GM12865 (cell line): ENCODE results near the gene GINS2.

ENCODE experiments used
- DNase-seq: peaks from one replicate; pipeline ENCODE4 v3.0.0; 2010; ENCODE audit warnings: low read depth
- H3K4me3 ChIP-seq: 2 replicates; pipeline ENCODE4 v1.5.1; 2011; ENCODE audit warnings: mild to moderate bottlenecking, low read depth, low read length, control low read depth
- TF ChIP-seq, protein P1 (sequence below): IDR thresholded peaks from 2 replicates; pipeline ENCODE4 v1.5.1; 2011; ENCODE audit warnings: low read length, control low read depth, low read depth, inconsistent platforms; ENCODE audit not compliant: insufficient read depth; ENCODE audit errors: missing control alignments

GINS2 gene

DNA sequence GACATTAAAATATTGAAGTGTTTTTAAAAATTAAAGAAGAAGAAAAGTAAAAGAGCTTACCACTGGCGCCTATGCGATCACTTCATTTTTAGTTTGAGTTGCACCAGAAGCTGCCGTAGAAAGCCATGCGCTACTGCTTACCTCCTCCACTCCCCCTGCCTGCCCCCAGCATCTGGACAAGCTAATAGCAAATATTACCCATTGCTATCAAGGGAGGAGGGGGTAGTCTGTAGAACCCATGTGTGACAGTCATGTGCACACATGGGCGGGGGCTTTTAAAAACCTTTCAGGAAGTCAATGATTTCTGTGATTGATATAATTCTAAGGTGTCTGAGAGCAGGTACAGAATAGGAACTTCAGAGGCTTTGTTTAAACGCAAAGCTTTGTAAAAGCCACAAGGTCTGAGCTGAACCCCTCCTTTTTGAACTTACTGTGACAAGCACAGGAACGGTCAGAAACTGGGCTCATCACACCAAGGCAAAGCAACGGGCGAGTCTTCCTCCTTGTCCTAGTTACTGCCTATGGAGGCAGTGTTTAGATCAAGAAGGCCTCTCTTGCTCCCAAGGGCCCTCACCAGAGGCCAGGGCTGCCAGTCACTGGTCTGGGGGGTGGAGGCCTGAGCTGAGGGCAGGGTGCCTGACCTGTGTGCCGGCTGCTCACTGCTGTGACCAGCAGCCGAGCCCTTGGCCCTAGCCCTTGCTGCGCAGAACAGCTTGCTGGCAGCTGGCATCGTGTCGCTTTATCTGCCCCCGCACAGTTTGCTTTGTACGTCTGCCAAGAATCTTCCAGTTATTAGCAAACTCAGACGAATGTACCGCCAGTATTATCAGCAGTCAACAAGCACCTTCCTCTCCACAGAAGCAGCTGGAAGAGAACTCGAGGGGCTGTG, 15.0 kb downstream of the GINS2 start:
- DNase-seq: no peak
- TF ChIP-seq, protein P1, sequence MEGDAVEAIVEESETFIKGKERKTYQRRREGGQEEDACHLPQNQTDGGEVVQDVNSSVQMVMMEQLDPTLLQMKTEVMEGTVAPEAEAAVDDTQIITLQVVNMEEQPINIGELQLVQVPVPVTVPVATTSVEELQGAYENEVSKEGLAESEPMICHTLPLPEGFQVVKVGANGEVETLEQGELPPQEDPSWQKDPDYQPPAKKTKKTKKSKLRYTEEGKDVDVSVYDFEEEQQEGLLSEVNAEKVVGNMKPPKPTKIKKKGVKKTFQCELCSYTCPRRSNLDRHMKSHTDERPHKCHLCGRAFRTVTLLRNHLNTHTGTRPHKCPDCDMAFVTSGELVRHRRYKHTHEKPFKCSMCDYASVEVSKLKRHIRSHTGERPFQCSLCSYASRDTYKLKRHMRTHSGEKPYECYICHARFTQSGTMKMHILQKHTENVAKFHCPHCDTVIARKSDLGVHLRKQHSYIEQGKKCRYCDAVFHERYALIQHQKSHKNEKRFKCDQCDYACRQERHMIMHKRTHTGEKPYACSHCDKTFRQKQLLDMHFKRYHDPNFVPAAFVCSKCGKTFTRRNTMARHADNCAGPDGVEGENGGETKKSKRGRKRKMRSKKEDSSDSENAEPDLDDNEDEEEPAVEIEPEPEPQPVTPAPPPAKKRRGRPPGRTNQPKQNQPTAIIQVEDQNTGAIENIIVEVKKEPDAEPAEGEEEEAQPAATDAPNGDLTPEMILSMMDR: no peak
- no peak overlapping the region for H3K4me3 ChIP-seq

DNA sequence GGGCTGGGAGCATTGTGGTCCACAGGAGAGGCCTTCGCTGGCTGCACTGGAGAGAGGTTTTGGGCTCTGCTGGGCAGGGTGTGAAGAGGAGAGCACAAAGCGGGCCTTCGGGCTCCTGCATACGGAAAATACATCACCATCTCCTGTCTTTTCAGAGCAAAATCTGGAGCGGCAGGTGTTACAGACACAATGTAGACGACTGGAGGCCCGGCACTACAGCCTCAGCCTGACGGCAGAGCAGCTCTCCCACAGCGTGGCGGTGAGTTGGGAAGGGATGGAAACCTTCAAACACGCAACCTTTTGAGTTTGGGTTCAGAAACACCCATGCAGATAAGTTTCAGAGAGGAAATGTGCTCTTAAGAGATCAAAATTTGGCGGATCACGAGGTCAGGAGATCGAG, 17.9 kb downstream of the GINS2 start:
- TF ChIP-seq, protein P1: no peak
- no peak for DNase-seq
- H3K4me3 ChIP-seq: no peak overlapping the region

DNA sequence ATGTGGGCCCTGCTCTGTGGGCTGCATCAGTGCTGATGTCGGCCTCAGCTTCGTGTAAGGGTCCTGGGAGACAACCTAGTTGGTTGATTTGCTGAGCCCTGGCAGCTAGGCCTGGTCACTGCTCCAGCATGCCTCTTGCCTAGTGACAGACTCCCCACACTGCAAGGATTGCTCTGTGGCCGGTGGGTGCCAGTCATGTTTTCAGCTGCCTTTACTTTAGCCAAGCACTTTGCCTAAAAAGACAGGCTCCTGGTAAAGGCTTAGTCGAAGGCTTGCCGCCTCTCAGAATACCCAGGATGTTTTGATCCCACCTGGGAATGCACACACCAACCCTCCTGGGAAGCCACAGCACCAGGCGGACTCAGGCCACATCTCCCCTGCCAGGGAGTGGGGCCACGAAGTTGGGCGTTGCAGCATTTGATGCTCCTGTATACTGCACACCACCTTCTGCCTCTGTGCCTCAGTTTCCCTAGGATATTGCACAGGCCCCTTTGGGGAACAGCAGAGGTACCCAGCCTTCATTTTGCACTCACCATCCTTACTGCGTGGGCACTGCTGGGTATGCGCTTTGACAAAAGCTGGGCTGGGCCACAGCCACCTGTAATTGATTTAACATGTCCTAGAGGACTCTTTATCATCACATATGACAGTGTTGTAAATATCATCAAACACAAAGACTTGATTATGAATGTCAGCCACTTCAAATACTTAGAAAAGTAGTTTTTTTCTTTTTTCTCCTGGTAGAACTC, 19.9 kb downstream of the GINS2 start:
- TF ChIP-seq, protein P1: no peak
- no peak for DNase-seq
- H3K4me3 ChIP-seq: no peak overlapping the region

DNA sequence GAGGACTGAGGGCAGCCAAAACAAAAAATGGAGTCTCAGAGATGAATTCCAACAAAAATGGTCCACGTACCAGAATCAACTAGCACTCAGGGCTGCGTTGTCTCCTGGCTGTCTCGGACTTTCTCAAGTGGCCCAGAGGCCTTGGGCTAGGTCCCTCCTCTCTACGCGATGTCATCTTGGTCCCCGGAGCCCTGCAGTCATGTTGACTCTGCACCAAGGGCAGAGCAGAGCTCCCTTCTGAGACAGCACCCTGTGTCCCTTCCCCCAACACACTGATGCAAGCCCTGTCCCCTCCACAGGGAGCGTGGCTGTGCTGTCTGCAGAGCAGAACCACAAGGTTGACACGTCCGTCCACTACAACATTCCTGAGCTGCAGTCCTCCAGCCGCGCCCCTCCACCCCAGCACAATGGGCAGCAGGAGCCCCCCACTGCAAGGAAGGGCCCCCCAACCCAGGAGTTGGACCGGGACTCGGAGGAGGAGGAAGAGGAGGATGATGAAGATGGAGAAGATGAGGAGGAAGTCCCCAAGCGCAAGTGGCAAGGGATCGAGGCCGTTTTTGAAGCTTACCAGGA, 20.8 kb downstream of the GINS2 start:
- TF ChIP-seq, protein P1: no peak

DNA sequence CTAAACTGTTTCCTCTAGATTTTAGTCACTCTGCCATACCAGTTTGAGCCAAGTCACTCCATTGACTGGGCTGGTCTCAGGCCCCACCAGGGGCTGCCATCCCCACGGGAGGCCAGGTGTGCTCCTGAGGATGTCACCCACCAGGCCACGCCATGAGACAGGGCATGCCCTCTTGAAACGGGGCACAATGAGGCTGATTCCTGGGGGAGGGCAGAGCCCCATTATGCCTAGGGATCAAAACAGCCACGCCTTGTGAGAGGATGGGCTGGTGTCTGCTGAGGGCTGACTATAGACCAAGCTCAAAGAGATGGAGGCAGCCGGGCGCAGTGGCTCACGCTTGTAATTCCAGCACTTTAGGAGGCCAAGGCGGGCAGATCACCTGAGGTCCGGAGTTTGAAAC, 21.5 kb downstream of the GINS2 start:
- TF ChIP-seq, protein P1: no peak
- no peak for DNase-seq
- H3K4me3 ChIP-seq: no peak overlapping the region

More for the DNA sequence above, 20.8 kb downstream of the GINS2 start:
- DNase-seq: no peak
- no peak overlapping the region for H3K4me3 ChIP-seq

DNA sequence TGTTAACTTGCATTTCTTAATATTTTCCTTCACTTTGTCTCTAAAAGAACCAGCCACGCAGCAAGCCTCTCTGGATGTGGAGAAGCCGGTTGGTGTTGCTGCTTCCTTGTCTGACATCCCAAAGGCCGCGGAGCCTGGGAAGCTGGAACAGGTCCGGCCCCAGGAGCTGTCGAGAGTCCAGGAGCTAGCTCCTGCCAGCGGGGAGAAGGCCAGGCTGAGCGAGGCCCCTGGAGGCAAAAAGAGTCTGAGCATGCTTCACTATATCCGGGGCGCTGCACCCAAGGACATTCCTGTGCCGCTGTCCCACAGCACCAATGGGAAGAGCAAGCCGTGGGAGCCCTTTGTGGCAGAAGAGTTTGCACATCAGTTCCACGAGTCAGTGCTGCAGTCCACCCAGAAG, 22.8 kb downstream of the GINS2 start:
- no peak for DNase-seq
- H3K4me3 ChIP-seq: no peak overlapping the region
- TF ChIP-seq, protein P1: no peak
